ENCODE results near the gene SPPL3. TPM values are rescaled to one million over a fixed set of nuclear protein-coding genes. Genes with fewer than 3 reads are reported as not detected.

The SPPL3 gene
- total RNA-seq, 1 donor from 2014 or later = 56.8 TPM

GRCh38 chr12:120835657-120836056 lies 68.5 kb downstream of the SPPL3 start:
- peak overlapping the region; percentile 2 for H3K27ac Mint-ChIP-seq (ENCODE audit: unreplicated experiment)
- H3K4me1 Mint-ChIP-seq = peaks cover 43% of the 10 kb centered on the region
- H3K27me3 Mint-ChIP-seq (ENCODE audit: low read depth) = no peaks in the 10 kb centered on the region
- peaks cover 2% of the 10 kb centered on the region for H3K36me3 Mint-ChIP-seq (ENCODE audit: low read depth)
- TF ChIP-seq CTCF (conservative IDR thresholded peaks at IDR 0.05) = no peak
- no peak for DNase-seq (ENCODE audit: low read depth, low spot score)
- no peak overlapping the region for H3K4me3 Mint-ChIP-seq
- H3K9me3 Mint-ChIP-seq = no peaks in the 10 kb centered on the region

GRCh38 chr12:120835304-120835612 lies 68.9 kb downstream of the SPPL3 start:
- Mint-ChIP-seq H3K4me3 (no peak overlapping the region), H3K9me3 (no peaks in the 10 kb centered on the region), H3K27ac (ENCODE audit: unreplicated experiment) (no peak overlapping the region), H3K36me3 (ENCODE audit: low read depth) (peaks cover under 1% of the 10 kb centered on the region), H3K27me3 (ENCODE audit: low read depth) (no peaks in the 10 kb centered on the region), H3K4me1 (peaks cover 41% of the 10 kb centered on the region)
- TF ChIP-seq CTCF (conservative IDR thresholded peaks at IDR 0.05) = no peak
- no peak for DNase-seq (ENCODE audit: low read depth, low spot score)

GRCh38 chr12:120834489-120835303 lies 69.5 kb downstream of the SPPL3 start:
- Mint-ChIP-seq H3K9me3 (no peaks in the 10 kb centered on the region), H3K27ac (ENCODE audit: unreplicated experiment) (no peak overlapping the region), H3K4me1 (peaks cover 40% of the 10 kb centered on the region), H3K4me3 (no peak overlapping the region), H3K36me3 (ENCODE audit: low read depth) (no peaks in the 10 kb centered on the region), H3K27me3 (ENCODE audit: low read depth) (no peaks in the 10 kb centered on the region)
- no peak for TF ChIP-seq CTCF (conservative IDR thresholded peaks at IDR 0.05)
- DNase-seq (ENCODE audit: low read depth, low spot score) = no peak

- TF ChIP-seq CTCF (conservative IDR thresholded peaks at IDR 0.05) = no peak
- no peak for DNase-seq (ENCODE audit: low read depth, low spot score)
- Mint-ChIP-seq H3K27ac (ENCODE audit: unreplicated experiment) (peak overlapping the region; percentile 31), H3K9me3 (no peaks in the 10 kb centered on the region), H3K4me1 (peaks cover 40% of the 10 kb centered on the region), H3K27me3 (ENCODE audit: low read depth) (no peaks in the 10 kb centered on the region), H3K36me3 (ENCODE audit: low read depth) (no peaks in the 10 kb centered on the region), H3K4me3 (no peak overlapping the region)
These were observed 70.3 kb downstream of the SPPL3 start for GRCh38 chr12:120833849-120834248.

GRCh38 chr12:120832737-120833136 lies 71.4 kb downstream of the SPPL3 start:
- TF ChIP-seq CTCF (conservative IDR thresholded peaks at IDR 0.05) = no peak
- no peak for DNase-seq (ENCODE audit: low read depth, low spot score)
- Mint-ChIP-seq H3K27me3 (ENCODE audit: low read depth) (no peaks in the 10 kb centered on the region), H3K4me1 (peaks cover 40% of the 10 kb centered on the region), H3K27ac (ENCODE audit: unreplicated experiment) (no peak overlapping the region), H3K36me3 (ENCODE audit: low read depth) (no peaks in the 10 kb centered on the region), H3K9me3 (no peaks in the 10 kb centered on the region), H3K4me3 (no peak overlapping the region)

All from neural crest cell (in vitro differentiated cells).